Natural killer cell (primary cell): ENCODE results near the gene C12orf43. TPM values are rescaled to one million over a fixed set of nuclear protein-coding genes. Genes with fewer than 3 reads are reported as not detected.
"Not testable (repeated sequence)": the region's sequence is repeated elsewhere in the genome, so short reads cannot be mapped to it uniquely, and the experiment has no call there.

ENCODE experiments used
- ATAC-seq, 3 donors: fragments of 150-1000 bp in 2 of 3; fragments of 200-7000 bp in 1 of 3; cut with Tn5 transposase; 1 replicate in 1 of 3; 2 replicates in 2 of 3; pipeline ENCODE4 v1.10.0; 2021; ENCODE audit warnings: mild to moderate bottlenecking in 2 of 3, moderate library complexity in 2 of 3
- DNase-seq, 2 donors: peaks; one replicate each; pipeline versions ENCODE4 v3.0.0 to v3.0.0-alpha.2; 2013 to 2021; ENCODE audit warnings: mixed read lengths in 1 of 2
- H3K27ac ChIP-seq: one replicate; pipeline ENCODE4 v1.5.1; 2013; ENCODE audit warnings: mild to moderate bottlenecking, low read length
- H3K27me3 ChIP-seq: one replicate; pipeline ENCODE4 v1.6.1; 2013; ENCODE audit warnings: low read length; ENCODE audit not compliant: control insufficient read depth, insufficient read depth
- H3K36me3 ChIP-seq: one replicate; pipeline ENCODE4 v1.6.1; 2013; ENCODE audit warnings: low read length; ENCODE audit not compliant: control insufficient read depth, insufficient read depth
- H3K4me1 ChIP-seq: one replicate; pipeline ENCODE4 v1.6.1; 2013; ENCODE audit warnings: low read length; ENCODE audit not compliant: control insufficient read depth, insufficient read depth
- H3K4me3 ChIP-seq: one replicate; pipeline ENCODE4 v1.5.1; 2013; ENCODE audit warnings: low read length
- H3K9me3 ChIP-seq: one replicate; pipeline ENCODE4 v1.6.1; 2013; ENCODE audit warnings: low read length; ENCODE audit not compliant: control insufficient read depth, insufficient read depth
- H3K27ac Mint-ChIP-seq, 2 donors: one replicate each; pipeline ENCODE4 v1.8.0; 2022; ENCODE audit warnings: mild to moderate bottlenecking in 2 of 2, mixed read lengths in 2 of 2, moderate library complexity in 1 of 2
- H3K27me3 Mint-ChIP-seq, 2 donors: one replicate each; pipeline ENCODE4 v1.8.0; 2022; ENCODE audit warnings: low read depth in 2 of 2, mixed read lengths in 2 of 2
- H3K36me3 Mint-ChIP-seq: one replicate; pipeline ENCODE4 v1.8.0; 2022; ENCODE audit warnings: mixed read lengths
- H3K4me1 Mint-ChIP-seq, 2 donors: one replicate each; pipeline ENCODE4 v1.8.0; 2022; ENCODE audit warnings: mixed read lengths in 2 of 2
- H3K4me3 Mint-ChIP-seq: one replicate; pipeline ENCODE4 v1.8.0; 2022; ENCODE audit warnings: mild to moderate bottlenecking, moderate library complexity, mixed read lengths
- H3K9me3 Mint-ChIP-seq, 2 donors: one replicate each; pipeline ENCODE4 v1.8.0; 2022; ENCODE audit warnings: mixed read lengths in 2 of 2
- WGBS: methylation state at CpG from one replicate; pipeline ENCODE4 v1.1.7; 2013; ENCODE audit warnings: missing lambda C conversion rate; ENCODE audit not compliant: insufficient coverage; 5-methylcytosine and 5-hydroxymethylcytosine counted together
- intact Hi-C: fragments of 100-400 bp; cut with micrococcal nuclease; formaldehyde crosslinking; loops from one replicate; pipeline ENCODE4 v1.14.2; 2022
- total RNA-seq, 4 donors: library from RNA; stranded (reverse); fragments of 120-200 nt in 1 of 4; gene quantifications; one replicate each; pipeline versions ENCODE4 v1.2.3 to v1.2.4, GENCODE V29; 2013 to 2022
- TF ChIP-seq, protein P1 (sequence below): fragments of 200-600 bp; IDR thresholded peaks from one replicate; pipeline ENCODE4 v1.8.0; 2022; ENCODE audit warnings: antibody characterized with exemption

Gene C12orf43, protein sequence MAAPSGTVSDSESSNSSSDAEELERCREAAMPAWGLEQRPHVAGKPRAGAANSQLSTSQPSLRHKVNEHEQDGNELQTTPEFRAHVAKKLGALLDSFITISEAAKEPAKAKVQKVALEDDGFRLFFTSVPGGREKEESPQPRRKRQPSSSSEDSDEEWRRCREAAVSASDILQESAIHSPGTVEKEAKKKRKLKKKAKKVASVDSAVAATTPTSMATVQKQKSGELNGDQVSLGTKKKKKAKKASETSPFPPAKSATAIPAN
- 10 to 100 TPM; 16.0 to 19.9 (median 18.0) TPM for total RNA-seq
- 15.8 TPM for total RNA-seq (2013)

DNA sequence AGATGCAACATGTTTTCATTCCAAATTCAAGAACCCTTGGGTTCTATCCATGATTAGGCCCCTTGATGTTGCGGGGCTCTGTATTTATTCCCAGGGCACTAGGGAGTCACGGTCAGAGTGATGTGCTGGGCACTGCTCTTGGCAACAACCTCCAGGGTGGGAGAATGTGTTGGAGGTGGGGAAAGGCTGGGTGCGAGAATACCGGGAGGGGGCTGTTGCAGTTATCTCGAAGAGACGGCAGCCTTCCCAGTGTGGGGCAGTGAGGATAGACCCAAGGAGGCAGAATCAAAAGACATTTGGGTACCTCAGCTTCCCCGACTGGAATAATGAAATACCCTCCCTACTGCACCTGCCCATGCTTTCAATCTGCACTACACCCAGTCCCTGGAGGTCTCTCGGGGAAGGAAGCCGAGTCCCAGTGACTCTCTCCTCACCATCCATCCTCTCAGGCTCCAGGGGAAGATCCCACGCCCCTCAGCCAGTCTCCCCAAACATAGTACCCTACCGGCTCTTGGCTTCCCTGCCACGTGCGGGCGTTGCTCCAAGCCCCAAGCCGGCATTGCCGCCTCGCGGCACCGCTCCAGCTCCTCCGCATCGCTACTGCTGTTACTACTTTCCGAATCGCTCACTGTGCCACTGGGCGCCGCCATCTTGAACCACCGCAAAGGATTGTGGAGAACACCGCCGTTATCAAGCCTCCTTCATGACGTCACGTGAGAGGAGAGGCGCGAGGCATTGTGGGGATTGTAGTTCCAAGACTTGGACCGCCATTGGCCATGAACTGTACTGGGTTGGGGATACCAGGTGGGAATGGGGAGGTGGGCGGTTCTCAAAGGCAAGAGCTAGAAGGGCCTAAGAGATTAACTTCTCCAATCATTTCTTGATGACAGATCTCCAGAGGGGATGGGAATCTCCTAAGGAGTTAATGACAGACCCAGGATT, at the start of gene C12orf43:
Gene C12orf43, minus strand, starts transcription at position 663 of the 942 bp plus-strand sequence. Its CDS starts 13 bp downstream, at position 650.
- Histone ChIP-seq H3K36me3 (peaks cover 13% of the 10 kb centered on the region), H3K27ac (peak within 1 kb of the TSS; percentile 71), H3K27me3 (no peaks in the 10 kb centered on the region), H3K4me3 (peak within 1 kb of the TSS; percentile 56), H3K4me1 (peaks cover 9% of the 10 kb centered on the region), H3K9me3 (no peaks in the 10 kb centered on the region)
- ATAC-seq (peak; percentile 97 to 99 (median 98)), DNase-seq (peak; percentile 87 to 96)
- Mint-ChIP-seq H3K27ac (peak within 1 kb of the TSS; percentile 94 to 99), H3K27me3 (no peaks in the 10 kb centered on the region), H3K4me1 (peaks cover 10 to 19% of the 10 kb centered on the region in 2 donors), H3K9me3 (no peaks in the 10 kb centered on the region), H3K36me3 (no peaks in the 10 kb centered on the region), H3K4me3 (peak within 1 kb of the TSS; percentile 100)
- whole genome bisulfite sequencing: under 1% methylated on average over 34 of the region's 34 CpGs
- intact Hi-C loops: loop anchor here (1.0 to 5.0 kb wide), 3 partner anchors 23 to 76 kb away; partner anchors contain the start of gene OASL
- TF ChIP-seq, protein P1, sequence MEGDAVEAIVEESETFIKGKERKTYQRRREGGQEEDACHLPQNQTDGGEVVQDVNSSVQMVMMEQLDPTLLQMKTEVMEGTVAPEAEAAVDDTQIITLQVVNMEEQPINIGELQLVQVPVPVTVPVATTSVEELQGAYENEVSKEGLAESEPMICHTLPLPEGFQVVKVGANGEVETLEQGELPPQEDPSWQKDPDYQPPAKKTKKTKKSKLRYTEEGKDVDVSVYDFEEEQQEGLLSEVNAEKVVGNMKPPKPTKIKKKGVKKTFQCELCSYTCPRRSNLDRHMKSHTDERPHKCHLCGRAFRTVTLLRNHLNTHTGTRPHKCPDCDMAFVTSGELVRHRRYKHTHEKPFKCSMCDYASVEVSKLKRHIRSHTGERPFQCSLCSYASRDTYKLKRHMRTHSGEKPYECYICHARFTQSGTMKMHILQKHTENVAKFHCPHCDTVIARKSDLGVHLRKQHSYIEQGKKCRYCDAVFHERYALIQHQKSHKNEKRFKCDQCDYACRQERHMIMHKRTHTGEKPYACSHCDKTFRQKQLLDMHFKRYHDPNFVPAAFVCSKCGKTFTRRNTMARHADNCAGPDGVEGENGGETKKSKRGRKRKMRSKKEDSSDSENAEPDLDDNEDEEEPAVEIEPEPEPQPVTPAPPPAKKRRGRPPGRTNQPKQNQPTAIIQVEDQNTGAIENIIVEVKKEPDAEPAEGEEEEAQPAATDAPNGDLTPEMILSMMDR: no peak

DNA sequence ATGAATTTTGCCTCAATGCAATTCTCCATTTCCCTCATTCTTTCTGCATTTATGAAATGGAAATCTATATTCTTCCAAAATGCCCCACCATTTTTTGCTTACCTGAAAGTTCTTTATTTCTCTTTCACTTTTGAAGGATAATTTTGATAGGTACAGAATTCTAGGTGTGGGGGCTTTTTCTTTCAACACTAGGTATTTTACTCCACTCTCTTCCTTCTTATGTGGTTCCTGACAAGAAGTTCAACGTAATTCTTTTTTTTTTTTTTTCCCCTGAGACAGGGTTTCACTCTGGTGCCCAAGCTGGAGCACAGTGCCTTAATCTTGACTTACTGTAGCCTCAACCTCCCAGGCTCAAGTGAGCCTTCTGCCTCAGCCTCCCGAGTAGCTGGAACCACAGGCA, 49.1 kb upstream of the C12orf43 start:
- peaks cover 3 to 4% of the 10 kb centered on the region in 2 donors for H3K4me1 Mint-ChIP-seq
- no peaks in the 10 kb centered on the region for H3K36me3 Mint-ChIP-seq
- DNase-seq: no peak
- no peaks in the 10 kb centered on the region for H3K27me3 Mint-ChIP-seq
- no peak for ATAC-seq
- TF ChIP-seq, protein P1: no peak
- intact Hi-C loops: no loop called here
- Histone ChIP-seq H3K36me3 (no peaks in the 10 kb centered on the region), H3K27me3 (no peaks in the 10 kb centered on the region), H3K4me1 (peaks cover 6% of the 10 kb centered on the region), H3K27ac (no peak overlapping the region), H3K4me3 (no peak overlapping the region), H3K9me3 (no peaks in the 10 kb centered on the region)
- H3K4me3 Mint-ChIP-seq: no peak overlapping the region
- 39% methylated on average over 2 of the region's 2 CpGs for WGBS
- H3K27ac Mint-ChIP-seq: no peak overlapping the region
- no peaks in the 10 kb centered on the region for H3K9me3 Mint-ChIP-seq

DNA sequence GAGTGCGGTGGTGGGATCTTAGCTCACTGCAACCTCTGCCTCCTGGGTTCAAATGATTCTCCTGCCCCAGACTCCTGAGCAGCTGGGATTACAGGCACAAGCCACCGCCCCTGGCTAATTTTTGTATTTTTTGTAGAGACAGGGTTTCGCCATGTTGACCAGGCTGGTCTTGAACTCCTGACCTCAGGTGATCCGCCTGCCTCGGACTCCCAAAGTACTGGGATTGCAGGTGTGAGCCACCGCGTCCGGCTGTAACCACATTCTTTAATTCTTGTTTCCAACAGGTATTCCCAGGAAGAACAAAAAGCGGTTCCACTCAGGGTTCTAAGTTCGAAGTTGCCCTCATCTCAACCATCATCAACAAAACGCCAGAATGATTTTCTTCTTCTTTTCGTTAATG, 48.3 kb upstream of the C12orf43 start:
- intact Hi-C loops, DNase-seq, H3K27ac Mint-ChIP-seq, H3K27me3 ChIP-seq, H3K27ac ChIP-seq, H3K36me3 Mint-ChIP-seq, ATAC-seq, H3K36me3 ChIP-seq, H3K9me3 ChIP-seq, H3K4me3 Mint-ChIP-seq, H3K27me3 Mint-ChIP-seq, H3K9me3 Mint-ChIP-seq, H3K4me3 ChIP-seq: not testable (repeated sequence)
- peaks cover 10% of the 10 kb centered on the region in 2 donors for H3K4me1 Mint-ChIP-seq
- H3K4me1 ChIP-seq: peaks cover 14% of the 10 kb centered on the region
- WGBS: 95% methylated on average over 12 of the region's 12 CpGs

DNA sequence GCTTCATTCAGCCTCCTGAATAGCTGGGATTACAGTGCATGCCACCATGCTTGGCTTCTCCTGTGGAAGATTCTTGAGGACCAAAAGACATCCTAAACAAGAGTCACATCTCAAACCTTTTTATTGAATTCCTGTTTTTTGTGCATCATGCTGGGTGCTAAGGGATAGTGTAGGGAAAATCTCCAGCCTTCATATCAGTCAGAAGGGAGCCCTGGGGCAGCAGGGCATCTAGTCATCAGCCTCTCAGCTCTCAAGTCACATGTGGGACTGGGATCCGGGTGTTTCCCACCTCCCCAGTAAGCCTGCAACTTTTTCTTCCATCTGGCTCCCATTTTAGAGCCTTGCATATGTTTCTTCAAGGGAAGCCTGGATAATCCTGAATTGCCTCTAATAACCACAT, 47.8 kb upstream of the C12orf43 start:
- no peak overlapping the region for H3K4me3 ChIP-seq
- TF ChIP-seq, protein P1: no peak
- intact Hi-C loops: no loop called here
- no peaks in the 10 kb centered on the region for H3K27me3 ChIP-seq
- H3K4me1 ChIP-seq: peaks cover 16% of the 10 kb centered on the region
- H3K4me3 Mint-ChIP-seq: no peak overlapping the region
- no peak overlapping the region for H3K27ac Mint-ChIP-seq
- H3K4me1 Mint-ChIP-seq: peaks cover 10% of the 10 kb centered on the region in 2 donors
- no peak overlapping the region for H3K27ac ChIP-seq
- DNase-seq (no peak), ATAC-seq (no peak)
- WGBS: 95% methylated on average over 1 of the region's 1 CpG
- no peaks in the 10 kb centered on the region for H3K27me3 Mint-ChIP-seq
- H3K9me3 ChIP-seq: no peaks in the 10 kb centered on the region
- no peaks in the 10 kb centered on the region for H3K9me3 Mint-ChIP-seq
- no peaks in the 10 kb centered on the region for H3K36me3 Mint-ChIP-seq
- no peaks in the 10 kb centered on the region for H3K36me3 ChIP-seq
